Measurements from ENCODE around the gene GATA6. TPM values are rescaled to one million over a fixed set of nuclear protein-coding genes. Genes with fewer than 3 reads are reported as not detected.

GATA6 gene
- total RNA-seq, 1 donor from 2014 or later = 60.9 TPM

GRCh38 chr18:22224339-22224738 is 55.0 kb downstream of the GATA6 start:
- Histone ChIP-seq H3K27me3 (ENCODE audit: low read depth) (no peaks in the 10 kb centered on the region), H3K4me1 (peaks cover 18% of the 10 kb centered on the region), H3K9me3 (replicated peaks) (no peaks in the 10 kb centered on the region), H3K27ac (replicated peaks) (no peak overlapping the region), H3K4me3 (no peak overlapping the region), H3K36me3 (no peaks in the 10 kb centered on the region)
- intact Hi-C loops (cut with micrococcal nuclease) = no loop called here
- no peak for TF ChIP-seq CTCF (IDR thresholded peaks at IDR 0.05; ENCODE audit: borderline replicate concordance)
- no peak for DNase-seq

GRCh38 chr18:22226801-22227200 is 57.4 kb downstream of the GATA6 start:
- Histone ChIP-seq H3K4me3 (no peak overlapping the region), H3K27ac (replicated peaks) (no peak overlapping the region), H3K36me3 (no peaks in the 10 kb centered on the region), H3K27me3 (ENCODE audit: low read depth) (no peaks in the 10 kb centered on the region), H3K9me3 (replicated peaks) (no peaks in the 10 kb centered on the region), H3K4me1 (peaks cover 13% of the 10 kb centered on the region)
- DNase-seq = no peak
- TF ChIP-seq CTCF (IDR thresholded peaks at IDR 0.05; ENCODE audit: borderline replicate concordance) = no peak
- intact Hi-C loops (cut with micrococcal nuclease) = no loop called here

GRCh38 chr18:22228976-22229375 is 59.6 kb downstream of the GATA6 start:
- no peaks in the 10 kb centered on the region for H3K36me3 ChIP-seq
- H3K9me3 ChIP-seq (replicated peaks) = no peaks in the 10 kb centered on the region
- H3K27me3 ChIP-seq (ENCODE audit: low read depth) = no peaks in the 10 kb centered on the region
- peaks cover 1% of the 10 kb centered on the region for H3K4me1 ChIP-seq
- H3K4me3 ChIP-seq = no peak overlapping the region
- DNase-seq = no peak
- H3K27ac ChIP-seq (replicated peaks) = no peak overlapping the region
- TF ChIP-seq CTCF (IDR thresholded peaks at IDR 0.05; ENCODE audit: borderline replicate concordance) = no peak
- intact Hi-C loops (cut with micrococcal nuclease) = no loop called here

GRCh38 chr18:22229456-22230124 is 60.2 kb downstream of the GATA6 start:
- Histone ChIP-seq H3K27ac (replicated peaks) (no peak overlapping the region), H3K4me1 (no peaks in the 10 kb centered on the region), H3K27me3 (ENCODE audit: low read depth) (no peaks in the 10 kb centered on the region), H3K4me3 (no peak overlapping the region), H3K36me3 (no peaks in the 10 kb centered on the region), H3K9me3 (replicated peaks) (no peaks in the 10 kb centered on the region)
- DNase-seq = no peak
- TF ChIP-seq CTCF (IDR thresholded peaks at IDR 0.05; ENCODE audit: borderline replicate concordance) = no peak
- intact Hi-C loops (cut with micrococcal nuclease) = no loop called here

GRCh38 chr18:22230471-22230945 is 61.1 kb downstream of the GATA6 start:
- H3K9me3 ChIP-seq (replicated peaks) = no peaks in the 10 kb centered on the region
- TF ChIP-seq CTCF (IDR thresholded peaks at IDR 0.05; ENCODE audit: borderline replicate concordance) = no peak
- no peaks in the 10 kb centered on the region for H3K36me3 ChIP-seq
- H3K27me3 ChIP-seq (ENCODE audit: low read depth) = no peaks in the 10 kb centered on the region
- intact Hi-C loops (cut with micrococcal nuclease) = no loop called here
- H3K27ac ChIP-seq (replicated peaks) = no peak overlapping the region
- no peaks in the 10 kb centered on the region for H3K4me1 ChIP-seq
- H3K4me3 ChIP-seq = no peak overlapping the region
- no peak for DNase-seq
